ENCODE results near the gene DNAH2.

Gene DNAH2

DNA sequence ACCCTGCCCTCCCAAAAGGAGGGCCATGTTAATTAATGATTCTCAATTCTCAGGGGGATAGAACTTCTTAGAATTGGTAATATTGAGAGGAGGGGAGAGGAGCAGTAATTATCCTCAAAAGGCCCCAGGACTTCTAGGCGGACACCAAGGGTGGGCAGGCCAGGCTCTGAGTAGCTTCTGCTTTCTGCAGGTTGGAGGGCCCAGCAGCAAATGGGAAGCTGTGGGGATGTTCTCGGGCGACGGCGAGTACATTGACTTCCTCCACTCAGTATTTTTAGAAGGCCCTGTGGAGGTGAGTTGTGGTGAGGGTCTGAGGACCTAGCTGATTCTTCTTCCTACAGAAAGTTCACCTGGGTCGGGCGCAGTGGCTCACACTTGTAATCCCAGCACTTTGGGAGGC lies 57.5 kb downstream of the DNAH2 start:
- DNase-seq = peak in 2 of 3 donors; percentile 46 to 50
- Histone ChIP-seq H3K36me3 (ENCODE audit: control insufficient read depth in 4 of 4, insufficient read depth in 4 of 4, low read length in 3 of 4) (no peaks in the 10 kb centered on the region), H3K27ac (ENCODE audit: insufficient read depth in 1 of 2, low read depth in 1 of 2, low read length in 2 of 2, poor library complexity in 1 of 2, severe bottlenecking in 2 of 2) (no peak overlapping the region), H3K4me1 (ENCODE audit: control extremely low read depth in 1 of 4, control insufficient read depth in 4 of 4, insufficient read depth in 4 of 4, low read length in 3 of 4) (peaks cover 0 to 5% (median 2%) of the 10 kb centered on the region in 4 experiments), H3K9me3 (ENCODE audit: control extremely low read depth in 1 of 5, control insufficient read depth in 4 of 5, insufficient read depth in 2 of 5, low read depth in 1 of 5, low read length in 4 of 5) (no peaks in the 10 kb centered on the region), H3K4me3 (ENCODE audit: control insufficient read depth in 1 of 7, extremely low read depth in 1 of 7, insufficient read depth in 4 of 7, low read depth in 2 of 7, low read length in 6 of 7) (no peak overlapping the region), H3K27me3 (replicated peaks in 2 of 5; ENCODE audit: control insufficient read depth in 4 of 5, insufficient read depth in 5 of 5, low read length in 4 of 5) (peaks cover 0 to 4% (median 0%) of the 10 kb centered on the region in 5 experiments)
- WGBS (ENCODE audit: insufficient coverage) = 66% methylated on average over 3 of the region's 7 CpGs
- ChIA-PET CTCF (interaction anchor here (0.8 to 0.9 kb wide), 2 partner anchors 31 to 50 kb away, joined by 3 read pairs; no protein-coding TSS in a partner anchor), POLR2A (no interaction called here)

DNA sequence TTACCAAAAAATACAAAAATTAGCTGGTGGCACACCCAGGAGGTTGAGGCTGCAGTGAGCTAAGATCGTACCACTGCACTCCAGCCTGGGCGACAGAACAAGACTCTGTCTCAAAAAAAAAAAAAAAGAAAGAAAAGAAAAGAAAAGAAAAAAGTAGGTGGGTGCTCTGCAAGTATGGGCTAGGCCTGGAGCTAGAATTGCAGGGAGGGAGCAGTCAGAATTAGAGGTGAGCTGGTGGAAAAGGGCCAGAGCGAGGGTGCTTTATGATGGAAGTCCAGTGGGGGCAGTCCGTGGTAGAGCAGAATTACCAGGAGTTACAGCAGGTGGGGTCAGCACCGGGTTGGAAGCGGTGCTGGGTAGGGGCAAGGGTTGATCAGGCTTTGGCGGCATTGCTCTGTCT lies 59.5 kb downstream of the DNAH2 start:
- Histone ChIP-seq H3K27ac (ENCODE audit: insufficient read depth in 1 of 2, low read depth in 1 of 2, low read length in 2 of 2, poor library complexity in 1 of 2, severe bottlenecking in 2 of 2) (no peak overlapping the region), H3K36me3 (ENCODE audit: control insufficient read depth in 4 of 4, insufficient read depth in 4 of 4, low read length in 3 of 4) (no peaks in the 10 kb centered on the region), H3K4me3 (ENCODE audit: control insufficient read depth in 1 of 7, extremely low read depth in 1 of 7, insufficient read depth in 4 of 7, low read depth in 2 of 7, low read length in 6 of 7) (no peak overlapping the region), H3K9me3 (ENCODE audit: control extremely low read depth in 1 of 5, control insufficient read depth in 4 of 5, insufficient read depth in 2 of 5, low read depth in 1 of 5, low read length in 4 of 5) (no peaks in the 10 kb centered on the region), H3K27me3 (replicated peaks in 2 of 5; ENCODE audit: control insufficient read depth in 4 of 5, insufficient read depth in 5 of 5, low read length in 4 of 5) (peaks cover 0 to 6% (median 0%) of the 10 kb centered on the region in 5 experiments), H3K4me1 (ENCODE audit: control extremely low read depth in 1 of 4, control insufficient read depth in 4 of 4, insufficient read depth in 4 of 4, low read length in 3 of 4) (peaks cover 0 to 5% (median 2%) of the 10 kb centered on the region in 4 experiments)
- no peak for DNase-seq
- ChIA-PET POLR2A (no interaction called here), CTCF (interaction anchor here (1.3 to 1.5 kb wide), 3 partner anchors 24 to 324 kb away, joined by 3 to 4 read pairs (median 4); no protein-coding TSS in a partner anchor)
- 98% methylated on average over 6 of the region's 7 CpGs for WGBS (ENCODE audit: insufficient coverage)

DNA sequence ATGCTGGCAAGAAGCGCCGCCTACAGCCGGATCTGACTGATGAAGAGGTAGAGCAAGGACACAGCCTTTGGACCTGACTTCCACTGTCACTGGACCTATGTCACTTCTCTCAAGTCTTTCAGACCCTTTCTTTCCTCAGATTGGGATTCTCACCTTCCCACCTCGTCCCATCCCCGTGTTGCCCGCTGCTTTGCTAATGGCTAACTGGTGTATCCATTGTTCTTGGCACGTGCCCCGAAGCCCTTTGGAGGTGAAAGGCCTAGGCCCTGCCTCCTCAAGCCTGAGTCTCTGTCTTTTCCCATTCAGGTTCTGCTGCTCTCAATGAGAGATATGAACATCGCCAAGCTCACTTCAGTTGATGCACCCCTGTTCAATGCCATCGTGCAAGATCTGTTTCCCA lies 63.2 kb downstream of the DNAH2 start:
- Histone ChIP-seq H3K36me3 (ENCODE audit: control insufficient read depth in 4 of 4, insufficient read depth in 4 of 4, low read length in 3 of 4) (no peaks in the 10 kb centered on the region), H3K27ac (ENCODE audit: insufficient read depth in 1 of 2, low read depth in 1 of 2, low read length in 2 of 2, poor library complexity in 1 of 2, severe bottlenecking in 2 of 2) (no peak overlapping the region), H3K27me3 (replicated peaks in 2 of 5; ENCODE audit: control insufficient read depth in 4 of 5, insufficient read depth in 5 of 5, low read length in 4 of 5) (peaks cover 0 to 6% (median 0%) of the 10 kb centered on the region in 5 experiments), H3K4me3 (ENCODE audit: control insufficient read depth in 1 of 7, extremely low read depth in 1 of 7, insufficient read depth in 4 of 7, low read depth in 2 of 7, low read length in 6 of 7) (no peak overlapping the region), H3K9me3 (ENCODE audit: control extremely low read depth in 1 of 5, control insufficient read depth in 4 of 5, insufficient read depth in 2 of 5, low read depth in 1 of 5, low read length in 4 of 5) (no peaks in the 10 kb centered on the region), H3K4me1 (ENCODE audit: control extremely low read depth in 1 of 4, control insufficient read depth in 4 of 4, insufficient read depth in 4 of 4, low read length in 3 of 4) (no peaks in the 10 kb centered on the region)
- ChIA-PET POLR2A (no interaction called here), CTCF (interaction anchor here (0.6 to 3.9 kb wide), 5 partner anchors 9 to 150 kb away, joined by 3 to 29 read pairs (median 5); no protein-coding TSS in a partner anchor)
- 95% methylated on average over 10 of the region's 10 CpGs for WGBS (ENCODE audit: insufficient coverage)
- DNase-seq = no peak

DNA sequence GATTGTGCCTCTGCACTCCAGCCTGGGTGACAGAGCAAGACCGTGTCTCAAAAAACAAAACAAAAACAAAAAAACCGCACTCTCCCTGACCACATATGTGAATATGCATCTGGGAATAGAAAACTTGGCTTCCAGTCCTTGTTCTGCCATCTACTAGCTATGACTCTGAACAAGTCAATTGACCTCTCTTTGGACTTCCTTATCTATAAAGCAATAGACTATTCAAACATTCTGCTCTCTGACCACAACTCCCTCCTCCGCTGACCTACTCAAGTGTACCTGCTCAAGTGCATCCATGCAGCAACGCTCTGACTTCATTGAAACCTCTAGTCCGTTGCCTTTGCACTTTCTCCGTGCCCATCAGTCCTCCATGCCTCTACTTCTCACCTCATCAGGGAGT lies 63.9 kb downstream of the DNAH2 start:
- WGBS (ENCODE audit: insufficient coverage) = 98% methylated on average over 5 of the region's 6 CpGs
- CTCF ChIA-PET = interaction anchor here (0.6 to 3.9 kb wide), 6 partner anchors 8 to 150 kb away, joined by 3 to 29 read pairs (median 4); no protein-coding TSS in a partner anchor
- H3K27me3 ChIP-seq (replicated peaks in 2 of 5; ENCODE audit: control insufficient read depth in 4 of 5, insufficient read depth in 5 of 5, low read length in 4 of 5) = peaks cover 0 to 6% (median 0%) of the 10 kb centered on the region in 5 experiments
- POLR2A ChIA-PET = no interaction called here
- no peaks in the 10 kb centered on the region for H3K36me3 ChIP-seq (ENCODE audit: control insufficient read depth in 4 of 4, insufficient read depth in 4 of 4, low read length in 3 of 4)
- no peaks in the 10 kb centered on the region for H3K9me3 ChIP-seq (ENCODE audit: control extremely low read depth in 1 of 5, control insufficient read depth in 4 of 5, insufficient read depth in 2 of 5, low read depth in 1 of 5, low read length in 4 of 5)
- no peak for DNase-seq
- H3K4me1 ChIP-seq (ENCODE audit: control extremely low read depth in 1 of 4, control insufficient read depth in 4 of 4, insufficient read depth in 4 of 4, low read length in 3 of 4) = no peaks in the 10 kb centered on the region
- H3K4me3 ChIP-seq (ENCODE audit: control insufficient read depth in 1 of 7, extremely low read depth in 1 of 7, insufficient read depth in 4 of 7, low read depth in 2 of 7, low read length in 6 of 7) = no peak overlapping the region
- no peak overlapping the region for H3K27ac ChIP-seq (ENCODE audit: insufficient read depth in 1 of 2, low read depth in 1 of 2, low read length in 2 of 2, poor library complexity in 1 of 2, severe bottlenecking in 2 of 2)

DNA sequence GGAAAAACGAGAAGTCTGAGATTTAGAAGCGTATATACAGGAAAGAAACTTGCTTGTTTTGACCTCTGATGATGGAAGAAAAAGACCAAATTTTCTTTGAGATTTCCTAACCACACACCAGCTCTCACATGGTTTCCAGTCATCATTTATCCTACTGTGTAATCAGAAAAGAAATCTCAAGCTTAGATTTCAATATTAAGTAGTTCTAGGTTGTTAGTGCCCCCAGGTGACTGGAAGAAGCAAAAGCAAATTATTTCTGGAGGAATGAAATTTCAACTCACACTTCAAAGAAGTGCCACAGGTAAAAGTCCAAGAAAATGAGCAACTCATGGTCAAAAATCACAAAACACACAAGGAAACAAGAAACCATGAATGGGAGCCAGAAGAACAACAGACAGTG lies 64.7 kb downstream of the DNAH2 start:
- no CpG with 5 or more reads among the region's 2 CpGs for WGBS (ENCODE audit: insufficient coverage)
- Histone ChIP-seq H3K36me3 (ENCODE audit: control insufficient read depth in 4 of 4, insufficient read depth in 4 of 4, low read length in 3 of 4) (no peaks in the 10 kb centered on the region), H3K4me1 (ENCODE audit: control extremely low read depth in 1 of 4, control insufficient read depth in 4 of 4, insufficient read depth in 4 of 4, low read length in 3 of 4) (no peaks in the 10 kb centered on the region), H3K27ac (ENCODE audit: insufficient read depth in 1 of 2, low read depth in 1 of 2, low read length in 2 of 2, poor library complexity in 1 of 2, severe bottlenecking in 2 of 2) (no peak overlapping the region), H3K4me3 (ENCODE audit: control insufficient read depth in 1 of 7, extremely low read depth in 1 of 7, insufficient read depth in 4 of 7, low read depth in 2 of 7, low read length in 6 of 7) (no peak overlapping the region), H3K27me3 (replicated peaks in 2 of 5; ENCODE audit: control insufficient read depth in 4 of 5, insufficient read depth in 5 of 5, low read length in 4 of 5) (peaks cover 0 to 6% (median 0%) of the 10 kb centered on the region in 5 experiments), H3K9me3 (ENCODE audit: control extremely low read depth in 1 of 5, control insufficient read depth in 4 of 5, insufficient read depth in 2 of 5, low read depth in 1 of 5, low read length in 4 of 5) (no peaks in the 10 kb centered on the region)
- POLR2A ChIA-PET = interaction anchor here (0.7 kb wide), 1 partner anchor 39 kb away, joined by 3 read pairs; no protein-coding TSS in a partner anchor
- peak; percentile 5 to 41 (median 21) for DNase-seq
- CTCF ChIA-PET = interaction anchor here (0.6 to 3.9 kb wide), 5 partner anchors 32 to 116 kb away, joined by 3 to 29 read pairs (median 4); partner anchors contain the start of gene TP53

DNA sequence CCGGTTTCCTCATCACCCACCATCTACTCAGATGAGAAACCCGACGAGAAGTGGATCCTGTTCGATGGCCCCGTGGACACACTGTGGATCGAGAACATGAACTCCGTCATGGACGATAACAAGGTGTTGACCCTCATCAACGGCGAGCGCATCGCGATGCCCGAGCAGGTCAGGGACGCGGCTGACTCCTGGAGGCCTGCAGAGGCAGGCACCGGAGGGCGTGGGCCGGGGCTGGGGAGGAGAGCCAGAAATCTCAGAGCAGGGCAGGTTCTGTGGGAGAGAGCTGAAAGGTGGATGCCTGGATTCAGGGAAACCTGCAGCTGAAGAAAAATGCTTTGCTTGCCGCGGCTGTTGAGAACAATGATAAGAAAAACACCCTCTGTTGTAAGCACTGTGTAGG lies 69.3 kb downstream of the DNAH2 start:
- H3K27me3 ChIP-seq (replicated peaks in 2 of 5; ENCODE audit: control insufficient read depth in 4 of 5, insufficient read depth in 5 of 5, low read length in 4 of 5) = no peaks in the 10 kb centered on the region
- no peak overlapping the region for H3K4me3 ChIP-seq (ENCODE audit: control insufficient read depth in 1 of 7, extremely low read depth in 1 of 7, insufficient read depth in 4 of 7, low read depth in 2 of 7, low read length in 6 of 7)
- H3K9me3 ChIP-seq (ENCODE audit: control extremely low read depth in 1 of 5, control insufficient read depth in 4 of 5, insufficient read depth in 2 of 5, low read depth in 1 of 5, low read length in 4 of 5) = no peaks in the 10 kb centered on the region
- ChIA-PET CTCF (interaction anchor here (1.6 to 1.7 kb wide), 2 partner anchors 44 to 197 kb away, joined by 4 to 5 read pairs; no protein-coding TSS in a partner anchor), POLR2A (no interaction called here)
- no peak for DNase-seq
- H3K27ac ChIP-seq (ENCODE audit: insufficient read depth in 1 of 2, low read depth in 1 of 2, low read length in 2 of 2, poor library complexity in 1 of 2, severe bottlenecking in 2 of 2) = no peak overlapping the region
- no peaks in the 10 kb centered on the region for H3K36me3 ChIP-seq (ENCODE audit: control insufficient read depth in 4 of 4, insufficient read depth in 4 of 4, low read length in 3 of 4)
- 95% methylated on average over 18 of the region's 21 CpGs for WGBS (ENCODE audit: insufficient coverage)
- H3K4me1 ChIP-seq (ENCODE audit: control extremely low read depth in 1 of 4, control insufficient read depth in 4 of 4, insufficient read depth in 4 of 4, low read length in 3 of 4) = no peaks in the 10 kb centered on the region

DNA sequence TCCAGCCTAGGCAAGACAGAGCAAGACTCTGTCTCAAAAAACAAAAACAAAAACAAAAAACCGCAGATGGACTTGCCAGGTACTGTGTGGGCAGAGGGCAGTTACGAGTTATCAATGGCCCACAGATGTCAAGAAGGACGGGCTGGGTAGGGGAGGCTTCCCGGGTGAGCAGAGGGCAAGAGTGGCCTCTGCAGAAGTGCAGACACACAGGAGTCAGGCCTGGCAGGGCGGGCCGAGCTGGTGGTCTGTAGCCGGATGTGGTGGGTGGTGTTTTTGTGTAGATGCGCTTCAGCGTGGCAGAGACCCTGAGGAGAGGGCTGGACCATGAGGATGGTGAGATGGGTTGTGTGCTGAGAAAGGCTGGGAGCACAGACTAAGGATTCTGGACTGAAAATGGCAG lies 71.6 kb downstream of the DNAH2 start:
- POLR2A ChIA-PET = no interaction called here
- H3K27me3 ChIP-seq (replicated peaks in 2 of 5; ENCODE audit: control insufficient read depth in 4 of 5, insufficient read depth in 5 of 5, low read length in 4 of 5) = no peaks in the 10 kb centered on the region

More for the DNA sequence above, 71.6 kb downstream of the DNAH2 start:
- no peaks in the 10 kb centered on the region for H3K36me3 ChIP-seq (ENCODE audit: control insufficient read depth in 4 of 4, insufficient read depth in 4 of 4, low read length in 3 of 4)
- H3K9me3 ChIP-seq (ENCODE audit: control extremely low read depth in 1 of 5, control insufficient read depth in 4 of 5, insufficient read depth in 2 of 5, low read depth in 1 of 5, low read length in 4 of 5) = no peaks in the 10 kb centered on the region
- DNase-seq = no peak
- WGBS (ENCODE audit: insufficient coverage) = 69% methylated on average over 7 of the region's 9 CpGs
- no peaks in the 10 kb centered on the region for H3K4me1 ChIP-seq (ENCODE audit: control extremely low read depth in 1 of 4, control insufficient read depth in 4 of 4, insufficient read depth in 4 of 4, low read length in 3 of 4)
- CTCF ChIA-PET = interaction anchor here (1.5 kb wide), 1 partner anchor 8 kb away, joined by 5 read pairs; no protein-coding TSS in a partner anchor
- no peak overlapping the region for H3K27ac ChIP-seq (ENCODE audit: insufficient read depth in 1 of 2, low read depth in 1 of 2, low read length in 2 of 2, poor library complexity in 1 of 2, severe bottlenecking in 2 of 2)
- no peak overlapping the region for H3K4me3 ChIP-seq (ENCODE audit: control insufficient read depth in 1 of 7, extremely low read depth in 1 of 7, insufficient read depth in 4 of 7, low read depth in 2 of 7, low read length in 6 of 7)
